ENCODE data around the gene FBN1.

DNA sequence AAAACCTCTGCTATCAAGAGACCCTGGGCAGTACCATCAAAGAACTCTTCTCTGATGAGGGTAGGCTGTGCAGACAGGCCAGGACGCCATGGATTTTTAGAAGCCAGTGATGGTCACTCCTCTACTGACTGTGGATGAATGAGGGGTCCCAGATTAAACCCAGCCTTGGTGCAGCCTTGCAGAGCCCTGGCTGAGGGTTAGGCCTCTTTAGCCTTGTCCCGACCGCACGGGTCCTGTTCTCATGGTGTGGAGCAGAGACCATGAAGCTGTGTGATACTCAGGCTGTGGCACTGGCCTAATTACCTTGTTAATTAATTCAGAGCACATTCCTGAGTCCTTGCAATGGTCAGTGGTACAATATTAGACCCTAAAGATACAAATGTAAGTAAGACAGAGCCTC is 71.7 kb downstream of the FBN1 start:
- no peak for TF ChIP-seq CTCF (conservative IDR thresholded peaks at IDR 0.05 in 1 of 2, IDR thresholded peaks at IDR 0.05 in 1 of 2; ENCODE audit: extremely low read depth in 1 of 2, insufficient read depth in 1 of 2, low read depth in 1 of 2, low read length in 2 of 2)
- TF ChIP-seq EZH2 (IDR thresholded peaks at IDR 0.05; ENCODE audit: borderline replicate concordance, low read length) = no peak

All from mammary epithelial cell (primary cell).